HepG2 (cell line): ENCODE results near the gene HES7.

Experiments
- DNMT1 ChIP-seq: sonication (generic); formaldehyde crosslinking; IDR thresholded peaks from 2 replicates; pipeline ENCODE4 v1.5.1; 2020; ENCODE audit warnings: mild to moderate bottlenecking, missing genetic modification reagents
- JUNB ChIP-seq: sonication (generic); formaldehyde crosslinking; IDR thresholded peaks from 2 replicates; pipeline ENCODE4 v1.8.0; 2022; ENCODE audit warnings: missing genetic modification reagents, mild to moderate bottlenecking, borderline replicate concordance
- TAF1 ChIP-seq: sonication (generic); formaldehyde crosslinking; IDR thresholded peaks from 2 replicates; pipeline ENCODE4 v1.4.0; 2020; ENCODE audit warnings: missing genetic modification reagents
- ZNF24 ChIP-seq: fragments of 450-650 bp; IDR thresholded peaks from 2 replicates; pipeline ENCODE4 v1.6.1; 2017; ENCODE audit warnings: antibody characterized with exemption, mild to moderate bottlenecking
- ZNF253 ChIP-seq: sonication (generic); formaldehyde crosslinking; IDR thresholded peaks from 2 replicates; pipeline ENCODE4 v1.8.0; 2022; ENCODE audit warnings: mild to moderate bottlenecking, missing genetic modification reagents, borderline replicate concordance
- ZNF326 ChIP-seq: sonication (generic); formaldehyde crosslinking; IDR thresholded peaks from 2 replicates; pipeline ENCODE4 v1.4.0; 2020; ENCODE audit warnings: missing genetic modification reagents, borderline replicate concordance
- TF ChIP-seq, protein P1 (sequence below): sonication (generic); formaldehyde crosslinking; IDR thresholded peaks from 2 replicates; pipeline ENCODE4 v1.4.0; 2020; ENCODE audit warnings: missing genetic modification reagents, borderline replicate concordance
- TF ChIP-seq, protein P2 (sequence below): sonication (generic); formaldehyde crosslinking; IDR thresholded peaks from 2 replicates; pipeline ENCODE4 v1.4.0; 2020; ENCODE audit warnings: mild to moderate bottlenecking, missing genetic modification reagents
- TF ChIP-seq, protein P3 (sequence below): sonication (generic); formaldehyde crosslinking; IDR thresholded peaks from 2 replicates; pipeline ENCODE4 v1.4.0; 2020; ENCODE audit warnings: mild to moderate bottlenecking, missing genetic modification reagents

DNA sequence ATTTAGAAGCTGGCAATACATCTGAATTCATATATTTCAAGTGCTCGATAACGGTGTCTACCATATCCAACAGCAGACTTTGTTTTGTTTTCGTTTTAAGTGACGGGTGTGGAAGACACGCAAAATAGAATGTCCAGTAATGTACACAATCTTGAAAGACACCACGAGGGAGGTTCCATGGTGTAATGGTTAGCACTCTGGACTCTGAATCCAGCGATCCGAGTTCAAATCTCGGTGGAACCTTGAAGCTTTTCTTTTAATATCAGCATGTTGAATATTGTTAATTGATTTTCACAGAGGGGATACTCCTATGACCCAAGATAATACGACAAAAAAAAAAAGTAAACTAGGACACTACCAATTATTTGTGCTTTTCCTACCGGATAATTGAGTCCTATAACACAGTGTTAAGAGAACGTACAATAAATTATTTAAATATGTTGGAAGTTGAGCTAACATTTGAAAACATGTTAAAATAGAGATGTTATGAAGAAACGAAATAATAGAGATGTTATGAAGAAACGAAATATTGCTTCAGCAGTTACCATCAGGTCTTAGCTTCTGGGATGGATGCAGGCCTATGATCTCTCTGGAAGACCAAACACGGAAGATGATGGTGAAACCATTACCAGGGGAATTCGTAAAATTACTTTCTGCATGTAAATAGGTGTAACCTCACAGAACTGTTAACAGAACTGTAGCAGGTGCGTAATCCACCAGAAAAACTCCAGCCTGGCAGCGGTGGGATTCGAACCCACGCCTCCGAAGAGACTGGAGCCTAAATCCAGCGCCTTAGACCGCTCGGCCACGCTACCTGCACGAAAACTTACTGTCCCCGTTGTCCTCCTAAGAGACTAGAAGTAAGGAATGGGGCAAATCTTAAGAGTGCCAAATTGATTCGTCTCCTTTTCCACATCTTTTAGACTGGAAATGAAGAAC lies 4.1 kb downstream of the HES7 start:
- no peak for TF ChIP-seq ZNF326
- TF ChIP-seq, protein P1, sequence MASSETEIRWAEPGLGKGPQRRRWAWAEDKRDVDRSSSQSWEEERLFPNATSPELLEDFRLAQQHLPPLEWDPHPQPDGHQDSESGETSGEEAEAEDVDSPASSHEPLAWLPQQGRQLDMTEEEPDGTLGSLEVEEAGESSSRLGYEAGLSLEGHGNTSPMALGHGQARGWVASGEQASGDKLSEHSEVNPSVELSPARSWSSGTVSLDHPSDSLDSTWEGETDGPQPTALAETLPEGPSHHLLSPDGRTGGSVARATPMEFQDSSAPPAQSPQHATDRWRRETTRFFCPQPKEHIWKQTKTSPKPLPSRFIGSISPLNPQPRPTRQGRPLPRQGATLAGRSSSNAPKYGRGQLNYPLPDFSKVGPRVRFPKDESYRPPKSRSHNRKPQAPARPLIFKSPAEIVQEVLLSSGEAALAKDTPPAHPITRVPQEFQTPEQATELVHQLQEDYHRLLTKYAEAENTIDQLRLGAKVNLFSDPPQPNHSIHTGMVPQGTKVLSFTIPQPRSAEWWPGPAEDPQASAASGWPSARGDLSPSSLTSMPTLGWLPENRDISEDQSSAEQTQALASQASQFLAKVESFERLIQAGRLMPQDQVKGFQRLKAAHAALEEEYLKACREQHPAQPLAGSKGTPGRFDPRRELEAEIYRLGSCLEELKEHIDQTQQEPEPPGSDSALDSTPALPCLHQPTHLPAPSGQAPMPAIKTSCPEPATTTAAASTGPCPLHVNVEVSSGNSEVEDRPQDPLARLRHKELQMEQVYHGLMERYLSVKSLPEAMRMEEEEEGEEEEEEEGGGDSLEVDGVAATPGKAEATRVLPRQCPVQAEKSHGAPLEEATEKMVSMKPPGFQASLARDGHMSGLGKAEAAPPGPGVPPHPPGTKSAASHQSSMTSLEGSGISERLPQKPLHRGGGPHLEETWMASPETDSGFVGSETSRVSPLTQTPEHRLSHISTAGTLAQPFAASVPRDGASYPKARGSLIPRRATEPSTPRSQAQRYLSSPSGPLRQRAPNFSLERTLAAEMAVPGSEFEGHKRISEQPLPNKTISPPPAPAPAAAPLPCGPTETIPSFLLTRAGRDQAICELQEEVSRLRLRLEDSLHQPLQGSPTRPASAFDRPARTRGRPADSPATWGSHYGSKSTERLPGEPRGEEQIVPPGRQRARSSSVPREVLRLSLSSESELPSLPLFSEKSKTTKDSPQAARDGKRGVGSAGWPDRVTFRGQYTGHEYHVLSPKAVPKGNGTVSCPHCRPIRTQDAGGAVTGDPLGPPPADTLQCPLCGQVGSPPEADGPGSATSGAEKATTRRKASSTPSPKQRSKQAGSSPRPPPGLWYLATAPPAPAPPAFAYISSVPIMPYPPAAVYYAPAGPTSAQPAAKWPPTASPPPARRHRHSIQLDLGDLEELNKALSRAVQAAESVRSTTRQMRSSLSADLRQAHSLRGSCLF (CRISPR knock-in tag): no peak; the same call in 1 of the 2 replicates
- TF ChIP-seq ZNF24: peak; percentile 99
- TF ChIP-seq ZNF253 (CRISPR knock-in tag): no peak
- TF ChIP-seq, protein P2, sequence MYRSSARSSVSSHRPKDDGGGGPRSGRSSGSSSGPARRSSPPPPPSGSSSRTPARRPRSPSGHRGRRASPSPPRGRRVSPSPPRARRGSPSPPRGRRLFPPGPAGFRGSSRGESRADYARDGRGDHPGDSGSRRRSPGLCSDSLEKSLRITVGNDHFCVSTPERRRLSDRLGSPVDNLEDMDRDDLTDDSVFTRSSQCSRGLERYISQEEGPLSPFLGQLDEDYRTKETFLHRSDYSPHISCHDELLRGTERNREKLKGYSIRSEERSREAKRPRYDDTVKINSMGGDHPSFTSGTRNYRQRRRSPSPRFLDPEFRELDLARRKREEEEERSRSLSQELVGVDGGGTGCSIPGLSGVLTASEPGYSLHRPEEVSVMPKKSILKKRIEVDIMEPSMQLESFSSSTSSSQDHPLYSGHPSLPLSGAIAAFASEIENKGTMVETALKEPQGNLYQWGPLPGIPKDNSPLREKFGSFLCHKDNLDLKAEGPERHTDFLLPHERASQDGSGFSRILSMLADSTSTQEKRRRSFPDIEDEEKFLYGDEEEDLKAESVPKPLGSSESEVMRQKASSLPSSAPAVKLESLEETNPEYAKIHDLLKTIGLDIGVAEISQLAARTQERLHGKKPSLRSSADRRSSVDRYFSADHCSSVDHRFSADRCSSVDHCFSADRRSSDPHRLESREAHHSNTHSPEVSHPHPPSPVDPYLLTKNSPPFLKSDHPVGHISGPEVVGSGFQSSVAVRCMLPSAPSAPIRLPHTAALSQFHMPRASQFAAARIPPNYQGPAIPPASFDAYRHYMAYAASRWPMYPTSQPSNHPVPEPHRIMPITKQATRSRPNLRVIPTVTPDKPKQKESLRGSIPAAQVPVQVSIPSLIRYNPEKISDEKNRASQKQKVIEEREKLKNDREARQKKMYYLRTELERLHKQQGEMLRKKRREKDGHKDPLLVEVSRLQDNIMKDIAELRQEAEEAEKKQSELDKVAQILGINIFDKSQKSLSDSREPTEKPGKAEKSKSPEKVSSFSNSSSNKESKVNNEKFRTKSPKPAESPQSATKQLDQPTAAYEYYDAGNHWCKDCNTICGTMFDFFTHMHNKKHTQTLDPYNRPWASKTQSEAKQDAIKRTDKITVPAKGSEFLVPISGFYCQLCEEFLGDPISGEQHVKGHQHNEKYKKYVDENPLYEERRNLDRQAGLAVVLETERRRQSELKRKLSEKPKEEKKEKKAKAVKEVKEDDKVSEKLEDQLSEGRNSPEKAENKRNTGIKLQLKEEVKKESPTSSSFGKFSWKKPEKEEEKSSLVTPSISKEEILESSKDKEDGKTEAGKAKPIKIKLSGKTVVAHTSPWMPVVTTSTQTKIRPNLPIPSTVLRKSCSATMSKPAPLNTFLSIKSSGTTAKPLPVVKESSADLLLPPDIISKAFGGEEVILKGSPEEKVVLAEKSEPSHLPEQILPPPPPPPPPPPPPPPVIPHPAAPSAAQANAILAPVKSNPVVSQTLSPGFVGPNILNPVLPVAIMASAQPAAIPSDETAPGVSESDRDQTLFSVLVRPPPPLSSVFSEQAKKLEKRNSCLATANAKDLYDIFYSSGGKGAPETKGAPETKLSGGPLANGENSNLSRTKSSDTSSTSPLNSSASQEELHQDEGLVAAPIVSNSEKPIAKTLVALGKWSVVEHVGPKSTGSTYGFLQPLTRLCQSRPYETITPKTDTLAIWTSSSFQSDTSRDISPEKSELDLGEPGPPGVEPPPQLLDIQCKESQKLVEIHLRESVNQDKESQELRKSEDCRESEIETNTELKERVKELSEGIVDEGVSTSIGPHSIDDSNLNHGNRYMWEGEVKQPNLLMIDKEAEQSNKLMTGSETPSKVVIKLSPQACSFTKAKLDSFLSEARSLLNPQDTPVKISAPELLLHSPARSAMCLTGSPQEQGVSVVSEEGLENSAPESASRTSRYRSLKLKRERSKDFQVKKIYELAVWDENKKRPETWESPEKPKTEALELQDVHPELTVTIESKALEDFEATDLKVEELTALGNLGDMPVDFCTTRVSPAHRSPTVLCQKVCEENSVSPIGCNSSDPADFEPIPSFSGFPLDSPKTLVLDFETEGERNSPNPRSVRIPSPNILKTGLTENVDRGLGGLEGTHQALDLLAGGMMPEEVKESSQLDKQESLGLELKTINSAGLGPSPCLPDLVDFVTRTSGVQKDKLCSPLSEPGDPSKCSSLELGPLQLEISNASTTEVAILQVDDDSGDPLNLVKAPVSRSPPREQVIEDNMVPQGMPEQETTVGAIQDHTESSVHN (CRISPR knock-in tag): 0 out of 2 replicates have a peak, but pooled peaks have one; percentile 36
- no peak for TF ChIP-seq JUNB (CRISPR knock-in tag)
- TF ChIP-seq TAF1 (CRISPR knock-in tag): no peak
- TF ChIP-seq, protein P3, sequence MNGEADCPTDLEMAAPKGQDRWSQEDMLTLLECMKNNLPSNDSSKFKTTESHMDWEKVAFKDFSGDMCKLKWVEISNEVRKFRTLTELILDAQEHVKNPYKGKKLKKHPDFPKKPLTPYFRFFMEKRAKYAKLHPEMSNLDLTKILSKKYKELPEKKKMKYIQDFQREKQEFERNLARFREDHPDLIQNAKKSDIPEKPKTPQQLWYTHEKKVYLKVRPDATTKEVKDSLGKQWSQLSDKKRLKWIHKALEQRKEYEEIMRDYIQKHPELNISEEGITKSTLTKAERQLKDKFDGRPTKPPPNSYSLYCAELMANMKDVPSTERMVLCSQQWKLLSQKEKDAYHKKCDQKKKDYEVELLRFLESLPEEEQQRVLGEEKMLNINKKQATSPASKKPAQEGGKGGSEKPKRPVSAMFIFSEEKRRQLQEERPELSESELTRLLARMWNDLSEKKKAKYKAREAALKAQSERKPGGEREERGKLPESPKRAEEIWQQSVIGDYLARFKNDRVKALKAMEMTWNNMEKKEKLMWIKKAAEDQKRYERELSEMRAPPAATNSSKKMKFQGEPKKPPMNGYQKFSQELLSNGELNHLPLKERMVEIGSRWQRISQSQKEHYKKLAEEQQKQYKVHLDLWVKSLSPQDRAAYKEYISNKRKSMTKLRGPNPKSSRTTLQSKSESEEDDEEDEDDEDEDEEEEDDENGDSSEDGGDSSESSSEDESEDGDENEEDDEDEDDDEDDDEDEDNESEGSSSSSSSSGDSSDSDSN (CRISPR knock-in tag): peak; percentile 34; the same call in 1 of the 2 replicates
- TF ChIP-seq DNMT1 (CRISPR knock-in tag): no peak
